A673 (cell line): Measurements from ENCODE around the gene ESM1. TPM values are rescaled to one million over a fixed set of nuclear protein-coding genes. Genes with fewer than 3 reads are reported as not detected.

Experiments used
- Bru-seq: library from RNA; stranded (reverse); fragments of 400-500 nt; gene quantifications from one replicate; lab custom pipeline; 2021; lab: Mats Ljungman, UMichigan
- BruChase-seq, 2 experiments: library from RNA; stranded (reverse); fragments of 400-500 nt; gene quantifications; one replicate each; lab custom pipeline; 2021; lab: Mats Ljungman, UMichigan
- BruUV-seq: library from RNA; stranded (reverse); fragments of 400-500 nt; replicated peaks from 2 replicates; lab custom pipeline; 2021; lab: Mats Ljungman, UMichigan
- CTCF ChIA-PET: fragments of 300-600 bp; sonication (Branson Sonifier 250); formaldehyde crosslinking; loops from one replicate; lab custom pipeline; 2022; ENCODE audit warnings: antibody characterized with exemption; lab: Charles Lee
- POLR2A ChIA-PET: fragments of 300-600 bp; sonication (Branson Sonifier 250); formaldehyde crosslinking; loops from one replicate; lab custom pipeline; 2022; ENCODE audit warnings: antibody characterized with exemption; ENCODE audit not compliant: low non-redundant PET; lab: Charles Lee
- DNase-seq: peaks from one replicate; pipeline ENCODE4 v3.0.0-alpha.2; 2015; ENCODE audit warnings: low spot score
- H3K27ac ChIP-seq: fragments of 200-600 bp; sonication (generic); 2 replicates; pipeline ENCODE4 v1.5.1; 2016; ENCODE audit warnings: mixed run types, low read depth, mild to moderate bottlenecking, mixed read lengths, antibody characterized with exemption, low read length; ENCODE audit not compliant: poor library complexity, severe bottlenecking
- H3K27me3 ChIP-seq: fragments of 200-600 bp; sonication (generic); replicated peaks from 2 replicates; pipeline ENCODE4 v1.6.1; 2017; ENCODE audit warnings: mixed run types, low read depth, mild to moderate bottlenecking, mixed read lengths, antibody characterized with exemption, low read length; ENCODE audit not compliant: insufficient read depth, poor library complexity
- H3K36me3 ChIP-seq: fragments of 200-600 bp; sonication (generic); 2 replicates; pipeline ENCODE4 v1.6.1; 2016; ENCODE audit warnings: mixed run types, mild to moderate bottlenecking, mixed read lengths, antibody characterized with exemption, low read length; ENCODE audit not compliant: insufficient read depth, poor library complexity, severe bottlenecking
- H3K4me1 ChIP-seq: fragments of 200-600 bp; sonication (generic); 2 replicates; pipeline ENCODE4 v1.6.1; 2017; ENCODE audit warnings: mixed run types, mild to moderate bottlenecking, mixed read lengths, antibody characterized with exemption, low read length; ENCODE audit not compliant: insufficient read depth, poor library complexity, severe bottlenecking
- H3K4me3 ChIP-seq: fragments of 200-600 bp; sonication (generic); 2 replicates; pipeline ENCODE4 v1.5.1; 2016; ENCODE audit warnings: low read depth, mixed run types, mild to moderate bottlenecking, mixed read lengths, low read length; ENCODE audit not compliant: poor library complexity, severe bottlenecking
- H3K9me3 ChIP-seq: fragments of 200-600 bp; sonication (generic); 2 replicates; pipeline ENCODE4 v1.6.1; 2016; ENCODE audit warnings: mixed run types, low read depth, mild to moderate bottlenecking, mixed read lengths, antibody characterized with exemption, low read length; ENCODE audit not compliant: poor library complexity, severe bottlenecking
- CTCF ChIP-seq: fragments of 300-800, 200-600 bp; sonication (generic); conservative IDR thresholded peaks from 2 replicates; pipeline ENCODE4 v1.5.1; 2017; ENCODE audit warnings: low read depth, mild to moderate bottlenecking, antibody characterized with exemption, low read length, moderate library complexity, mixed read lengths
- EZH2 ChIP-seq: fragments of 200-600 bp; sonication (generic); IDR thresholded peaks from 2 replicates; pipeline ENCODE4 v1.6.1; 2017; ENCODE audit warnings: borderline replicate concordance, low read depth, mild to moderate bottlenecking, mixed read lengths, antibody characterized with exemption, low read length; ENCODE audit not compliant: poor library complexity, severe bottlenecking
- intact Hi-C: fragments of 100-400 bp; cut with micrococcal nuclease; formaldehyde crosslinking; loops from one replicate; pipeline ENCODE4 v1.10.0; 2022; ENCODE audit not compliant: unreplicated experiment
- long read RNA-seq: library from polyadenylated mRNA; stranded (forward); transcript quantifications from one replicate; pipeline ENCODE4 v2.0.0, GENCODE V29; 2022
- total RNA-seq: library from RNA; stranded (reverse); gene quantifications from 2 replicates; pipeline ENCODE4 v1.2.3, GENCODE V29; 2021

Gene ESM1
- not detected in 2 replicates for total RNA-seq
- percentile 9 among the genes with signal in this experiment for Bru-seq, nascent RNA
- BruChase-seq, experiment 1, labeled RNA remaining after a 2-hour chase: not detected
- not detected for BruChase-seq, experiment 2, labeled RNA remaining after a 6-hour chase
- long read RNA-seq: 0 reads

- intact Hi-C loops: no loop called here
- Histone ChIP-seq H3K4me3 (no peak within 1 kb of the TSS), H3K27me3 (peaks cover 82% of the 10 kb centered on the region), H3K27ac (no peak within 1 kb of the TSS), H3K9me3 (no peaks in the 10 kb centered on the region), H3K4me1 (no peaks in the 10 kb centered on the region), H3K36me3 (no peaks in the 10 kb centered on the region)
- POLR2A ChIA-PET: no interaction called here
- no peak for DNase-seq
- no TSS peak for BruUV-seq
- CTCF ChIA-PET: no interaction called here
- TF ChIP-seq CTCF: no peak
- peak; percentile 46 for TF ChIP-seq EZH2
Observed at GRCh38 chr5:54985301-54986268, at the start of gene ESM1. Gene ESM1, minus strand, starts transcription at chr5:54985593. Its CDS starts 76 bp downstream, at chr5:54985517.

- no peak for TF ChIP-seq EZH2
- no peak for TF ChIP-seq CTCF
- no peak overlapping the region for H3K27ac ChIP-seq
- no peaks in the 10 kb centered on the region for H3K4me1 ChIP-seq
- no peaks in the 10 kb centered on the region for H3K9me3 ChIP-seq
- BruUV-seq: no TSS peak
- intact Hi-C loops: no loop called here
- H3K36me3 ChIP-seq: no peaks in the 10 kb centered on the region
- POLR2A ChIA-PET: no interaction called here
- no peaks in the 10 kb centered on the region for H3K27me3 ChIP-seq
- H3K4me3 ChIP-seq: no peak overlapping the region
- no peak for DNase-seq
- CTCF ChIA-PET: no interaction called here
Observed at GRCh38 chr5:55033568-55033967, 48.2 kb upstream of the ESM1 start.

DNA sequence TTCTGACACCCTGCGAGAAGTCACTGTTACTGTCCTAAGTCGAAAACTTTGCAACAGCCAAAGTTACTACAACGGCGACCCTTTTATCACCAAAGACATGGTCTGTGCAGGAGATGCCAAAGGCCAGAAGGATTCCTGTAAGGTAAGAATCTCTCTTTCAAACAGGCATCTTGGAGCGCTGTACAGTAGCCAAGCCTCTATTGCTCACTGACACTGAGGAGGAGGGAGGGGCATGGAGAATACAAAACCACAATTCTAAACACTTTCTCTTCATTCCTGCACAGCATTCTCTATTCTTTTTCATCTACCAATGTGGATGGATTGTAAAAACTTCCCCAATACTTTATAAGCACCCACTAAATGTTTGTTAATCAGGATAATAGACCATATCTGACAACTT is 46.1 kb upstream of the ESM1 start:
- Histone ChIP-seq H3K27me3 (peaks cover 3% of the 10 kb centered on the region), H3K4me1 (no peaks in the 10 kb centered on the region), H3K36me3 (no peaks in the 10 kb centered on the region), H3K27ac (no peak overlapping the region), H3K9me3 (no peaks in the 10 kb centered on the region), H3K4me3 (no peak overlapping the region)
- ChIA-PET POLR2A (no interaction called here), CTCF (no interaction called here)
- DNase-seq: no peak
- intact Hi-C loops: no loop called here
- TF ChIP-seq CTCF: no peak
- no peak for TF ChIP-seq EZH2
- no TSS peak for BruUV-seq
